HepG2 (cell line): ENCODE data around the gene GPR42. TPM values are rescaled to one million over a fixed set of nuclear protein-coding genes. Genes with fewer than 3 reads are reported as not detected.

Source experiments
- CBFB ChIP-seq: sonication (generic); formaldehyde crosslinking; IDR thresholded peaks from 2 replicates; pipeline ENCODE4 v1.4.0; 2020; ENCODE audit warnings: missing genetic modification reagents
- EP300 ChIP-seq, 3 experiments: sonication (generic) in 1 of 3; formaldehyde crosslinking in 1 of 3; IDR thresholded peaks; 2 replicates each; pipeline versions ENCODE4 v1.5.1 to v1.6.1; 2011 to 2020; ENCODE audit warnings: low read depth in 2 of 3, low read length in 2 of 3, borderline replicate concordance in 1 of 3, improper control_type of control experiment in 1 of 3, mild to moderate bottlenecking in 1 of 3, missing genetic modification reagents in 1 of 3, moderate library complexity in 1 of 3
- ETV5 ChIP-seq: IDR thresholded peaks from 2 replicates; pipeline ENCODE4 v1.6.1; 2018; ENCODE audit warnings: missing biosample characterization, missing genetic modification reagents, inconsistent platforms, borderline replicate concordance
- FOXA1 ChIP-seq, 2 experiments: fragments of 450-650 bp in 1 of 2; sonication (generic) in 1 of 2; formaldehyde crosslinking in 1 of 2; IDR thresholded peaks; 2 replicates each; pipeline versions ENCODE4 v1.4.0 to v1.6.1; 2016 to 2020; ENCODE audit warnings: missing genetic modification reagents in 1 of 2
- FOXC1 ChIP-seq: sonication (generic); formaldehyde crosslinking; IDR thresholded peaks from 2 replicates; pipeline ENCODE4 v1.8.0; 2022; ENCODE audit warnings: mild to moderate bottlenecking, missing genetic modification reagents, borderline replicate concordance
- GABPB1 ChIP-seq: IDR thresholded peaks from 2 replicates; pipeline ENCODE4 v1.6.1; 2016; ENCODE audit warnings: mild to moderate bottlenecking, missing genetic modification reagents, moderate library complexity, missing compliant biosample characterization
- HDAC2 ChIP-seq: sonication (generic); formaldehyde crosslinking; IDR thresholded peaks from 2 replicates; pipeline ENCODE4 v1.4.0; 2020; ENCODE audit warnings: missing genetic modification reagents
- KDM5A ChIP-seq: fragments of 200-600 bp; sonication (generic); IDR thresholded peaks from 2 replicates; pipeline ENCODE4 v1.7.0; 2018; ENCODE audit warnings: antibody characterized with exemption, mild to moderate bottlenecking, low read length, borderline replicate concordance
- MBD4 ChIP-seq: IDR thresholded peaks from 2 replicates; pipeline ENCODE4 v1.6.1; 2012; ENCODE audit warnings: low read length, inconsistent platforms, borderline replicate concordance
- MED1 ChIP-seq: sonication (generic); formaldehyde crosslinking; IDR thresholded peaks from 2 replicates; pipeline ENCODE4 v1.4.0; 2020; ENCODE audit warnings: missing genetic modification reagents
- MED13 ChIP-seq: sonication (generic); formaldehyde crosslinking; IDR thresholded peaks from 2 replicates; pipeline ENCODE4 v1.5.0; 2020; ENCODE audit warnings: missing genetic modification reagents
- MTA3 ChIP-seq: sonication (generic); formaldehyde crosslinking; IDR thresholded peaks from 2 replicates; pipeline ENCODE4 v1.4.0; 2020; ENCODE audit warnings: missing genetic modification reagents
- NFE2L2 ChIP-seq: fragments of 150-350 bp; IDR thresholded peaks from 2 replicates; pipeline ENCODE4 v1.6.1; 2014; ENCODE audit warnings: low read length
- PPARG ChIP-seq: conservative IDR thresholded peaks from 2 replicates; pipeline ENCODE4 v1.6.1; 2016; ENCODE audit warnings: missing biosample characterization, missing genetic modification reagents
- RXRB ChIP-seq: IDR thresholded peaks from 2 replicates; pipeline ENCODE4 v1.6.1; 2016; ENCODE audit warnings: borderline replicate concordance, missing genetic modification reagents, missing compliant biosample characterization
- SETDB1 ChIP-seq: sonication (generic); formaldehyde crosslinking; IDR thresholded peaks from 2 replicates; pipeline ENCODE4 v1.5.1; 2020; ENCODE audit warnings: missing genetic modification reagents, mild to moderate bottlenecking, borderline replicate concordance
- SPEN ChIP-seq: sonication (generic); formaldehyde crosslinking; IDR thresholded peaks from 2 replicates; pipeline ENCODE4 v1.5.1; 2020; ENCODE audit warnings: low read depth, mild to moderate bottlenecking, missing genetic modification reagents
- TAF15 ChIP-seq: fragments of 200-400 bp; formaldehyde crosslinking; IDR thresholded peaks from one replicate; pipeline ENCODE4 v1.6.1; 2018; ENCODE audit warnings: mild to moderate bottlenecking, low read depth, low read length; ENCODE audit not compliant: poor library complexity, severe bottlenecking
- TCF7L2 ChIP-seq: IDR thresholded peaks from 2 replicates; pipeline ENCODE4 v1.6.1; 2011; ENCODE audit warnings: mild to moderate bottlenecking, low read depth, low read length, moderate library complexity
- TEAD3 ChIP-seq: optimal IDR thresholded peaks from 2 replicates; pipeline ENCODE3; 2016; ENCODE audit warnings: borderline replicate concordance
- ZNF138 ChIP-seq: sonication (generic); formaldehyde crosslinking; IDR thresholded peaks from 2 replicates; pipeline ENCODE4 v1.5.0; 2020; ENCODE audit warnings: mild to moderate bottlenecking, low read depth, missing genetic modification reagents
- ZNF335 ChIP-seq: sonication (generic); formaldehyde crosslinking; IDR thresholded peaks from 2 replicates; pipeline ENCODE4 v1.4.0; 2020; ENCODE audit warnings: missing genetic modification reagents
- ZNF441 ChIP-seq: sonication (generic); formaldehyde crosslinking; IDR thresholded peaks from 2 replicates; pipeline ENCODE4 v1.7.0; 2021; ENCODE audit warnings: missing genetic modification reagents, borderline replicate concordance
- ZNF772 ChIP-seq: sonication (generic); formaldehyde crosslinking; IDR thresholded peaks from 2 replicates; pipeline ENCODE4 v1.5.0; 2020; ENCODE audit warnings: mild to moderate bottlenecking, missing genetic modification reagents
- ZNF83 ChIP-seq: sonication (generic); formaldehyde crosslinking; IDR thresholded peaks from 2 replicates; pipeline ENCODE4 v1.4.0; 2020; ENCODE audit warnings: missing genetic modification reagents, mild to moderate bottlenecking, borderline replicate concordance
- polyA plus RNA-seq, 8 experiments: library from polyadenylated mRNA; depleted of rRNA in 3 of 8; stranded (reverse) in 7 of 8; unstranded in 1 of 8; fragments of >200 nt; fragmentation: Illumina TruSeq in 4 of 8; extraction: Trizol in 4 of 8; gene quantifications; 2 replicates each; pipeline versions ENCODE4 v1.2.1 to v1.2.3, GENCODE V29; 2011 to 2016; ENCODE audit warnings: low read depth in 4 of 8, missing spikeins in 1 of 8, mixed read lengths in 1 of 8; ENCODE audit not compliant: insufficient read depth in 1 of 8
- total RNA-seq, 5 experiments: library from RNA; depleted of rRNA; stranded (reverse); fragments of >200 nt; fragmentation: Illumina TruSeq; extraction: Trizol; gene quantifications; 2 replicates each; pipeline ENCODE4 v1.2.3, GENCODE V29; 2016; ENCODE audit warnings: low read depth in 1 of 5
- TF ChIP-seq, protein P1 (sequence below): IDR thresholded peaks from 2 replicates; pipeline ENCODE4 v1.6.1; 2016; ENCODE audit warnings: mild to moderate bottlenecking
- TF ChIP-seq, protein P2 (sequence below): sonication (generic); formaldehyde crosslinking; IDR thresholded peaks from 2 replicates; pipeline ENCODE4 v1.4.0; 2020; ENCODE audit warnings: missing genetic modification reagents
- TF ChIP-seq, protein P3 (sequence below): sonication (generic); IDR thresholded peaks from 2 replicates; pipeline ENCODE4 v1.6.1; 2016; ENCODE audit warnings: low read depth, borderline replicate concordance

The GPR42 gene
- total and polyA plus RNA-seq, 2 of the 13 experiments (the other 11 are each of a cell fraction or from before 2014, with no cell fraction given), result not detected

DNA sequence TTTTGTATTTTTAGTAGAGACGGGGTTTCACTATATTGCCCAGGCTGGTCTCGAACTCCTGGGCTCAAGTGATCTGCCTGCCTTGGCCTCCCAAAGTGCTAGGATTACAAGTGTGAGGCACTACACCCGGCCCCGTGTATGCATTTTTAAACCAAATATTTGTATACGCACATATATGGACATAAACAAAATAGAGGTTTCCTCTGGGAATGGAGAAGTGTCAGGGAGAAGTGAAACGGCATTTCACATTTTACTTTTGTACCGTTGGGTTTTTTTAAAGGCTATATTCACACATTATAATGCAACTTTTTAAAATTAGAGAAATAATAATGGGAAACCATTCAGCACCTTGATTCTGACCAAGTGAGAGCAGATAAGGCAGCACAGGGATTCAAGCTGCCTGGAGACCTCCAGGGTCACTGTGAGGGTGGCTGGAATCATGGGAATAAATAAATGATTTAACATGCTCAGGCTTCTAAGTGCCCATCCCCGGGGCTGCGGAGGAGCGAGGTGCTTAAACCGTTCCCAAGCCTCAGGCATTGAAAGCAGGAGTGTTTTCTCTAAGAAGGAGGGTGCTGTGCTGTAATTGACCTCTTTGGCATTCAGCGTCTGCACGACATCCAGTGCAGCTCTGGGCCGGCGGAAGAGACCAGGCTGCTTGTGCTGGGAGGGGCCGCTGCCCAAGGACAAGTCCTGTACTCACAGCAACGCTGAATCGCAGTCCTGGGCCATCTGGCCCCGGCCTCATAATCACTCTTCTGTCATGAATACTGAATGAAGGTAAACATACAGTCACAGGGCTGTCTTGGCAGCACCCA is 24.7 kb downstream of the GPR42 start (continued):
- TF ChIP-seq, protein P1, sequence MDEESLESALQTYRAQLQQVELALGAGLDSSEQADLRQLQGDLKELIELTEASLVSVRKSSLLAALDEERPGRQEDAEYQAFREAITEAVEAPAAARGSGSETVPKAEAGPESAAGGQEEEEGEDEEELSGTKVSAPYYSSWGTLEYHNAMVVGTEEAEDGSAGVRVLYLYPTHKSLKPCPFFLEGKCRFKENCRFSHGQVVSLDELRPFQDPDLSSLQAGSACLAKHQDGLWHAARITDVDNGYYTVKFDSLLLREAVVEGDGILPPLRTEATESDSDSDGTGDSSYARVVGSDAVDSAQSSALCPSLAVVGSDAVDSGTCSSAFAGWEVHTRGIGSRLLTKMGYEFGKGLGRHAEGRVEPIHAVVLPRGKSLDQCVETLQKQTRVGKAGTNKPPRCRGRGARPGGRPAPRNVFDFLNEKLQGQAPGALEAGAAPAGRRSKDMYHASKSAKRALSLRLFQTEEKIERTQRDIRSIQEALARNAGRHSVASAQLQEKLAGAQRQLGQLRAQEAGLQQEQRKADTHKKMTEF (CRISPR knock-in tag), result peak; percentile 57; the same call in 1 of the 2 replicates
- TF ChIP-seq EP300 (IDR thresholded peaks at IDR 0.05; ENCODE audit: low read depth in 2 of 2, low read length in 2 of 2), result peak in 1 of 2 experiments; percentile 7; a peak in 1 of 4 replicates
- TF ChIP-seq EP300 (CRISPR knock-in tag; IDR thresholded peaks at IDR 0.05; ENCODE audit: borderline replicate concordance), result no peak
- TF ChIP-seq KDM5A, result no peak
- TF ChIP-seq HDAC2 (CRISPR knock-in tag), result peak; percentile 46; the same call in 1 of the 2 replicates
- no peak for TF ChIP-seq MTA3
- TF ChIP-seq FOXA1 (IDR thresholded peaks at IDR 0.05), result no peak
- peak; percentile 31; the same call in 1 of the 2 replicates for TF ChIP-seq FOXA1 (CRISPR knock-in tag; IDR thresholded peaks at IDR 0.05)
- peak; percentile 76; the same call in 1 of the 2 replicates for TF ChIP-seq ETV5 (CRISPR knock-in tag)
- no peak for TF ChIP-seq MBD4
- no peak for TF ChIP-seq MED13 (CRISPR knock-in tag)
- peak; percentile 46 for TF ChIP-seq TEAD3 (CRISPR knock-in tag)
- no peak for TF ChIP-seq ZNF138 (CRISPR knock-in tag)
- peak; percentile 40; the same call in 1 of the 2 replicates for TF ChIP-seq RXRB (CRISPR knock-in tag)
- TF ChIP-seq ZNF772 (CRISPR knock-in tag), result no peak
- no peak for TF ChIP-seq TCF7L2
- no peak for TF ChIP-seq ZNF335 (CRISPR knock-in tag)
- 0 out of 2 replicates have a peak, but pooled peaks have one; percentile 41 for TF ChIP-seq ZNF441 (CRISPR knock-in tag)
- TF ChIP-seq, protein P2, sequence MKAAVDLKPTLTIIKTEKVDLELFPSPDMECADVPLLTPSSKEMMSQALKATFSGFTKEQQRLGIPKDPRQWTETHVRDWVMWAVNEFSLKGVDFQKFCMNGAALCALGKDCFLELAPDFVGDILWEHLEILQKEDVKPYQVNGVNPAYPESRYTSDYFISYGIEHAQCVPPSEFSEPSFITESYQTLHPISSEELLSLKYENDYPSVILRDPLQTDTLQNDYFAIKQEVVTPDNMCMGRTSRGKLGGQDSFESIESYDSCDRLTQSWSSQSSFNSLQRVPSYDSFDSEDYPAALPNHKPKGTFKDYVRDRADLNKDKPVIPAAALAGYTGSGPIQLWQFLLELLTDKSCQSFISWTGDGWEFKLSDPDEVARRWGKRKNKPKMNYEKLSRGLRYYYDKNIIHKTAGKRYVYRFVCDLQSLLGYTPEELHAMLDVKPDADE (CRISPR knock-in tag), result no peak
- no peak for TF ChIP-seq CBFB (CRISPR knock-in tag)
- no peak for TF ChIP-seq SETDB1
- TF ChIP-seq PPARG (CRISPR knock-in tag), result 0 out of 2 replicates have a peak, but pooled peaks have one; percentile 40
- no peak for TF ChIP-seq NFE2L2
- TF ChIP-seq FOXC1 (CRISPR knock-in tag), result no peak
- peak; percentile 47 for TF ChIP-seq GABPB1 (CRISPR knock-in tag)
- TF ChIP-seq SPEN (CRISPR knock-in tag), result peak; percentile 42
- no peak for TF ChIP-seq TAF15
- TF ChIP-seq, protein P3, sequence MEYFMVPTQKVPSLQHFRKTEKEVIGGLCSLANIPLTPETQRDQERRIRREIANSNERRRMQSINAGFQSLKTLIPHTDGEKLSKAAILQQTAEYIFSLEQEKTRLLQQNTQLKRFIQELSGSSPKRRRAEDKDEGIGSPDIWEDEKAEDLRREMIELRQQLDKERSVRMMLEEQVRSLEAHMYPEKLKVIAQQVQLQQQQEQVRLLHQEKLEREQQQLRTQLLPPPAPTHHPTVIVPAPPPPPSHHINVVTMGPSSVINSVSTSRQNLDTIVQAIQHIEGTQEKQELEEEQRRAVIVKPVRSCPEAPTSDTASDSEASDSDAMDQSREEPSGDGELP, result peak; percentile 19; the same call in 1 of the 2 replicates
- TF ChIP-seq MED1, result no peak; the same call in 1 of the 2 replicates
- TF ChIP-seq ZNF83, result no peak
